NCI-H446 treated with DMSO at 0.1 percent for 48 hours (cell line): Measurements from ENCODE around the gene CIZ1.

ENCODE experiments used
- DNase-seq: peaks from one replicate; lab custom pipeline; 2025; lab: John Stamatoyannopoulos, UW

Gene CIZ1

DNA sequence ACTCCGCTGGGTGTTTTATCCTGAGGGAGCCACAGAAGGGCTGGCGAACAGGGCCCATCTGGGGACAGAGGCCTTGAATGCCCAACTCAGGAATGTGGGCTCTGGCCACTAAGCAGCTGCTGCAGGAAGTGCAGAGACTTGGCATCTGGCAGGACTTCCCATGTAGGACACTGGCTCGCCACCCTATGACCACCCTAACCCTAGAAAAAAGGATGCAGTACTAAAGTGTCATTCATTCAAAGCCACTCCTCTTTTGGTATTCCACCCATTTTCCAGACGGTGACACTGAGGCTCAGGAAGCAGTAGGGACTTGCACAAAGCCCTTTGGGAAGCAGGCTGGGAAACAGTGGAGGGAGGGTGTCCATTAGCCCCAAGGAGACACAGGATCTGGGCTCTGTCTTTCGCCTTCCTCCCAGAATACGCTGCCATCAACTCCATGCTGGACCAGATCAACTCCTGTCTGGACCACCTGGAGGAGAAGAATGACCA is 28.3 kb downstream of the CIZ1 start:
- DNase-seq: no peak

DNA sequence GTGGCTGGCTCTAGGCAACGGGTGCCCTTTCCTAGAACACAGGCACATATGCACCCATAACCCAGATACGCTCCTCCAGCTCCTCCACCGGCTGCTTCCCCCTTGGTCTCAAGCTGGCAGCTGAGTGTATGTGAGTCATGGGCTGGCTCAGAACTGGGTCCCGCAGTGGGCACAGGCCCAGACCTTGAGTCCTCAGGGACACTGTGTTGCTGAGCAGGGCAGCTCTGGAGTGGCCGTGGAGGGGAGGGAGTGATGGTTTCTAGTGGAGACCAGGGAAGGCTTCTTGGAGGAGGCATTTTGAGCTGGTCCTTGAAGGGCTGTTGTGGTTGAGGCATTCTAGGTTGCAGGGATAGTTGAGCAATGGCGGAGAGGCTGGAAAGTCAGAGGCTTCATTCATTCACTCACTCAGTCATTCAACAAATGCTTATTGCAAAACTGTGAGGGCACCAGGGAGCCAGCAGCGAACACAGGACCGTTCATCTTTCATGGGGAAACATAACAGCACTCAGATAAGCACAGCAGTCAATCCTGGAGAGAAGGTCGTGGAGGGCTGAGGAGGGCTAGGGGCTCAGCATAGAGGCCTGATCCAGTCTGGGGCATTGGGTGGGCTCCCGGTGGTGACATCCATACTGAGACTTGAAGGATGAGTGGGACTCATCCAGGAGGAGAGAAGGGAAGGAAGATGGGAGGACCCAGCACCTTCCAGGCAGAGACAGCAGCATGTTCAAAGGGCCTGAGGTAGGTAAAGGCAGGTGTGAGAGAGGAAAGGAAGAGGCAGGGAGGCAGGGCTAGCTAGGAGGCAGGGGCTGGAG is 29.0 kb downstream of the CIZ1 start:
- no peak for DNase-seq

DNA sequence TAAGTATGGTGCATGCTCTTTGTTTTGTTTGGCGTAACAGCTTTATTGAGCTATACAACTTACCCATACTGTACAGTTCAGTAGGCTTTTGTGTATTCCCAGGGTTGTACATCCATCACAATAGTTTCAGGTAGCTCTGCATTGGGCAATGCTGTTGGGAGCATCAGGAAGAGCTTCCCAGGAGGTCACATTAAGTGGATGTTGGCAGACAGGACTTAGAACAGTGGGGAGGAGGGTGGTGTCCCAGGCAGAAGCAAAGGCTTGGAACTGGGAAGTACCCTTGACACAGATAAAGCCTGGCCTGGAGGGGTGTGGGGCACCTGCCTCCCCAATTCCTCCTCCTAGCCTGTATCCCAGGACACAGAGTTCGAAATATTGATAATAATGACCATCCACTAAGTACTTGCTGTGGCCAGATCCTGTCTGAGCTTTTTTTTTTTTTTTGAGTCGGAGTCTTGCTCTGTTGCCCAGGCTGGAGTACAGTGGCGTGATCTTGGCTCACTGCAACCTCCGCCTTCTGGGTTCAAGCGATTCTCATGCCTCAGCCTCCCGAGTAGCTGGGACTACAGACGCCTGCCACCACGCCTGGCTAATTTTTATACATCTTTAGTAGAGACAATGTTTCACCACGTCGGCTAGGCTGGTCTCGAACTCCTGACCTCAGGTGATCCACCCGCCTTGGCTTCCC is 30.0 kb downstream of the CIZ1 start:
- DNase-seq: no peak

DNA sequence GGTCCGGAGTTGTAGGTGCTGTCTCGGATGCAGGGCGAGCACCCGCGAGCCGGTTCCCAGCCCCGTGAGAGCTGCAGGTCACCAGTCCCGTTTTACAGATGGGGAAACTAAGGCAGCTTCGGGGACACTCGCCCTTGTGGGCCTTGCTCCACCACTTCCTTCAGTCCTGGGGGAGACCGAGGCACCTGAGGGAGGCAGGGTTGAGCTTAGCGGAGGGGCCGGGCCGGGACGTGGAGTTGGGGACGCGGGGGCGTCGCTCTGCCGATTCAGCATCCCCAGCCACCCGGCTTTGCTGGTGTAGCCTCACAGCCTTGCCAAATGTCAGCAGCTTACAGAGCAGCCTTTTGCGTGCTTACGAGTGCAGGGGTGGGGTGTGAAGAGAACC is 30.8 kb downstream of the CIZ1 start:
- no peak for DNase-seq

DNA sequence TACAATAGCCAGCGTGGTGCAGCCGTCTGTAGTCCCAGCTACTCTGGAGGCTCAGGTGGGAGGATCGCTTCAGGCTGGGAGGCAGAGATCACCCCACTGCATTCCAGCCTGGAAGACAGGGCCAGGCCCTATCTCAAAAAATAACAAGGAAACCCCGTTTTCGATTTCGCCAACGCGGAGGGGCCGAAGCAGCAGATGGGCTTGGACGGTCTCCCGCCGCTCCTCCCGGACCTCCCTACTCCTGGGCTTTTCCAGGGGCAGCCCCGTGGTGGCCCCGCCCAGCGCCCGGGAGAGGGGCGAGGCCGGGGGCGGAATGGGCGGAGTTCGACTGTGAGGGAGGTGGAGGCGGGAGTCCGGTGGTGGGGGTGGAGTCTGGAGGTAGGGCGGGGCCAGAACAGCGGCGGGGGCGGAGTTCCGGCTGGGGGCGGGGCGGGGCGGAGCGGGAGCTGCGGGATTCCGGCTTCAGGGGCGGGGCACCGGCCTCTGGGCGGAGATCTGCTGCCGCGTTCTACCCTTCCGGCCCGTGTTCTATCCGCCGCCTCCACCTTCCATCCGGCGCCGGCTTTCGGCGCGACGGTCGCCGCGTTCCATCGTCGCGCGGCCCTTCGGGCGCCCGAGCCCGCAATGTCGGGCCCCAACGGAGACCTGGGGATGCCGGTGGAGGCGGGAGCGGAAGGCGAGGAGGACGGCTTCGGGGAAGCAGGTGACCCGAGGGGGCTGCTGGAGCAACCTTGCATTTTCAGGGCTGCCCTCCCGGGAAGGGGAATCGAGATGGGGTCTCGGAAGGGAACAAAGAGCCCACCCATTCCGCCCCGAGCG is 31.4 kb downstream of the CIZ1 start, which contains the start of gene BBLN:
TSS of gene BBLN (plus strand) at position 482 of the 819 bp plus-strand sequence. CDS start at position 625, 143 bp downstream.
- DNase-seq: peak; percentile 64

DNA sequence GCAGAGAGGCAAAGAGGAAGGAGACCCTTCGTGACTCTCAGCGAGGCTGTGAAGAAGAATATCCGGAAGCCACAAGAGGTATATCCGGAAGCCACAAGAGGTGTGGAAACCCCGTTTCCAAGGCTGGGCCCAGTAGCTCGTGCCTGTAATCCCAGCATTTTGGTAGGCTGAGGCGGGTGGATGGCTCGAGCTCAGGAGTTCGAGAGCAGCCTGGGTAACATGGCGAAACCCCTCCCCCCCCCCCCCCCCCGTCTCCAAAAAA is 31.9 kb downstream of the CIZ1 start:
- no peak for DNase-seq

DNA sequence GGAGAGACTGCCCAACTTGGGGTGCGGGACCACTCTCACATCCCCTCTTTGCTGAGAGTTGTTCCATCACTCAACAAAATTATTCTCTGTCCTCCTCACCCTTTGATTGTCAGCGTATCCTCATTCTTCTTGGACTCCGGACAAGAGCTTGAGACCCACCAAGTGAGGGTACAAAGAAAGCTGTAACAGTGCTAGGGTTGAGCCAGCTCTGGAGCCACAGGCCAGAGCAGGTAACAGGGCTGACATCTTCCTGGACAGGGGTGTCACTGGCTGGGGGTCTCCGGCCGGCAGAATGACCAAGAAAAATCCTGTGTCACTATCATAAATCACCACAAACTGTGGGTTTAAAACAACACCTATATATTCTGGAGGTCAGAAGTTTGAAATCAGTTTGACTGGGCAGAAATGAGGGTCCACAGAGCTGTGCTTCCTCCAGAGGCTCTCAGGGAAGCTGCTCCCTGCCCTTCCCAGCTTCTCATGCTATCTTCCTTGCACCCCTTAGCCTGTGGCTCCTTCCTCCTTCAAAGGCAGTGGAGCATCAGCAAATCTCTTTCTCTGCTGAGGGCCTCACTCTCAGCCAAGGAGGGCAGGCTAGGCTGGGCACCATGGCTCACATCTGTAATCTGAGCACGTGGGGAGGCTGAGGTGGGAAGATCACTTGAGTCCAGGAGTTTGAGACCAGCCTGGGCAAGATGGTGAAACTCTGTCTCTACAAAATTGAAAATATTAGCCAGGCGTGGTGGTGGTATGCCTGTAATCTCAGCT is 35.5 kb downstream of the CIZ1 start:
- DNase-seq: no peak

DNA sequence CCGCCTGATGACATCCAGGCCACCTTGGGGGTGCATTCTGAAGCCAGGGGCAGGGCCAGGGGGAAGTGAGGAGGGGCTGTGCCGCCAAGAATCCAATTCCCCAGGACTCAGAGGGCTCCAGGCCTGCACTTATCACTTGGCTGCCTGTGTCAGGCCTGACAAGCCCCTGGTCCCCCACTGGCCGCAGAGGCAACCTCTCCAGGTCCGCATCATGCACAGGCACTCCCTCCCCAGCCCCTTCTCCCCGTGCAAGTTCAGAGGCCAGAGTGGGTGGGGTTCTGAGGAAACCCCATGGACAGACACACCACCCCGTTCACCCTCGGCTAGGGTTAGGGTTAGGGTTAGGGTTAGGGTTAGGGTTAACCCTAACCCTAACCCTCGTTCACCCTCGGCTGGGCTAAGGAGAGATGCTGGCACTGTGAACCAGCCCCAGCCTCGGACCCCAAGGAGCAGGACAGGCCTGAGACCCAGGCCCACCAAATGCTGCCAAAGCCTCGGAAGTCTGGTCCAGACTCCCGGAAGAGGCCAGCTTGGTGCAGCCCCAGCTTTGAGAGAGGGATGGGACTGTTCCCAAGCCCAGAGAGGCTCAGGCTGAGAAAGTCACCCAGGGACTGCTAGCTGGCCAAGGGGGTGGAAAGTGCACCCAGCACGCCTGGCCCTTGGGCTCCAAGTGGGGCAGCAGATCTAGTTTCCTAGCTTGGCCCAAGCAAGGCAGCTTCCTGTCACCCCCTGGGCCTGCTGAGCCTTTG is 37.3 kb downstream of the CIZ1 start:
- no peak for DNase-seq

DNA sequence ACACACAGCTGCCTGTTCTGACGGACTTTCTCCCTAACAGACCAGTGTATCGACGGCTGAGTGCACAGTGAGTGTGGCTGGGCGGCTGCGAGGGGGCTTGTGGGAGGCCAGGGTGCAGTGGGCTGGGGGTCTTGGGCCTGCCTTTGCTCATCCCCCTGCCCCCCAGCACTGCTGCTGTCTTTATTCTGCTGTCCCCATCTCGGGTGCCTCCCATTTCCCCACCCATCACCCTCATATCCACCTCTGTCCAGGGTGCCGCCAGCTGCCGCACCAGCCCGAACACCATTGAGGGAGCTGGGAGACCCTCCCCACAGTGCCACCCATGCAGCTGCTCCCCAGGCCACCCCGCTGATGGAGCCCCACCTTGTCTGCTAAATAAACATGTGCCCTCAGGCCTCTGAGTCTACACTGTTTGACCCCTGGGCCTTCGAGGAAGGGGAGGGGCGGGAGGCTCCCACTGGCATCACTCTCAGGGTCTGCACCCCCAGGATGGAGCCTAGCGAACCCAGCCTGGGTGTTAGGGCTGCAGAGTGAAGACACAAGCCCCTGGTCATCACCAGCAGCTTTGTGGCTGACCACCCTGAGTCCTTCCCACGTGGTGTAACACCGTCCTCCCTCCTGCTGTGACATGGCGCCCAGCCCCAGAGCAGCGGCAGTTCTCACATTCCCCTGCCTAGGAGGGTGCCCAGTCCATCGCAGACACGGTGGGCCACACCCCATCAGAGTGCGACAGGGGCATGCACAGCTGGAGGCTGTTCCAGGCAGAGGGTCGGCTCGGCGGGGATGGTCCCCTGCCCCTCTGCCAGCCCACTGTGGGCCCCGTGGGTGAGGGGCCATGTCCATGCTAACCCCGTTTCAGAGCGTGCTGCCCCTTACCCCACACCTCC is 38.1 kb downstream of the CIZ1 start:
- no peak for DNase-seq

DNA sequence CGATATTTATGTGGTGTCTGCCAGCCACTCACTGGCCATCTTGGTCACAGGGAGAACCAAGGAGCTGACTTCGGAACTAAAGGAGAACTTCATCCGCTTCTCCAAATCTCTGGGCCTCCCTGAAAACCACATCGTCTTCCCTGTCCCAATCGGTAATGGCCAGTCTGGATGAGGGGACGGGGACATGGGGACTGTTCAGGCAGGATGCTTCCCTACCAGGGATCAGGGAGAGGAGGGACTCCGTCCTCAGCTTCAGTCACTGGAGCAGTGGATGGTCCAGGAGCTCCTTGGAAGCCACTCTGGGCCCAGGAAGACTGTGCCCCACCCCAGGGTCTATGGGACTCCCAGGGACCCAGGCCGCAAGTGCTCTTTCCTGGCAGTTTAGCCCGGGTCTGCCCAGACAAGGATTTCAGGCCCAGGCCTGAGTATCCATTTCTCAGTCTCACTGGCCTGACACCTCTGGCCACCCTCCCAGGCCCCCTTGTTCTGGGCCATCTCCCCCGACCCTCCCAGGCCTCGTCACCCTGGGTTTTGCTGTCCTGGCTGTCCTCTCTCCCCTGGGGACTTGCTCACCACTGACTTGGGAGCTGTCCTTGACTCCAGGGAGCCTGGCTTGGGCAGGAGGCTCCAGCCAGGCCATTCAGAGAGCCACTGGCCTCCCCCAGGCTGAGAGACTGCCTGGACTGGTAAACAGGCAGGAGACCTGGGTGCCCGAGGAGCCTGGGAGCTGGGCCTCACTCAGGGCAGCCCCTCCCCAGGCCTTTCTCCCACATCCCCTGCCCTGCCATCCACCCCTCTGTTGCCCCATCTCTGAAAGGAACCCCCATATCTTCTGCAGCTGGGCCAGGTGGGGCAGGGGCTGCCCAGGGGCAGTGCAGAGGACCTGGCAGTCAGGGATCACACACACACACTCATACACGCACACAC is 39.0 kb downstream of the CIZ1 start:
- DNase-seq: no peak

DNA sequence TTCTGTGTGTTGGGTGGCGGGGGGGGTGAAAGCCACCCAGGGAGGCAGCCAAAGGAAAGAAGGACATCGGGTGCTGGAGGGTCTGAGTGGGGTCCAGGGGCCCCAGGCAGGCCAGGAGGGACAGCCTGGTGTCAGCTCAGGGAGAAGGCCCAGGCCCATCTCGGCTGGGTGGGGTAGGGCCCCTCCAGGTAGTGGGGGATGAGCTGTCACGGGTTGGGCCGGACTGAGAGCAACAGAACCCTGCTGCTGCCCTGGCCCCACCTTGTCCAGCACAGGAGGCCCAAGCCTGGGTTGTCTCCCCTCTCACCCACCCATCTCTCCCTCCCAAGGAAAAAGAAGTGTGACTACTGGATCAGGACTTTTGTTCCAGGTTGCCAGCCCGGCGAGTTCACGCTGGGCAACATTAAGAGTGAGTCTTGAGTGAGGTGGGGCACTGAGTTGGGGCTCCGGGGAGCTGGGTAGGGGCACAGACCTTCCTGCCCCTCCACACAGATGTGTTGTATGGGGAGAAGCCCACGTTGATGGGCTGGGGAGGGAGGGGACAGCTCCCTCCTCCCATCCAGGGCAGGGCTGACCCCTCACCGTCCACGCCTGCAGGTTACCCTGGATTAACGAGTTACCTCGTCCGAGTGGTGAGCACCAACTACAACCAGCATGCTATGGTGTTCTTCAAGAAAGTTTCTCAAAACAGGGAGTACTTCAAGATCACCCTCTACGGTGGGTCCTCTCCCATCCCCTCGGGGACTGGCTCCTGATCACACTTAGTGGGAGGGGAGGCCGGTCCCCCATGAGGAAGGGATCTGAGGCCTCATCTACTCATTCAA is 39.9 kb downstream of the CIZ1 start:
- no peak for DNase-seq

DNA sequence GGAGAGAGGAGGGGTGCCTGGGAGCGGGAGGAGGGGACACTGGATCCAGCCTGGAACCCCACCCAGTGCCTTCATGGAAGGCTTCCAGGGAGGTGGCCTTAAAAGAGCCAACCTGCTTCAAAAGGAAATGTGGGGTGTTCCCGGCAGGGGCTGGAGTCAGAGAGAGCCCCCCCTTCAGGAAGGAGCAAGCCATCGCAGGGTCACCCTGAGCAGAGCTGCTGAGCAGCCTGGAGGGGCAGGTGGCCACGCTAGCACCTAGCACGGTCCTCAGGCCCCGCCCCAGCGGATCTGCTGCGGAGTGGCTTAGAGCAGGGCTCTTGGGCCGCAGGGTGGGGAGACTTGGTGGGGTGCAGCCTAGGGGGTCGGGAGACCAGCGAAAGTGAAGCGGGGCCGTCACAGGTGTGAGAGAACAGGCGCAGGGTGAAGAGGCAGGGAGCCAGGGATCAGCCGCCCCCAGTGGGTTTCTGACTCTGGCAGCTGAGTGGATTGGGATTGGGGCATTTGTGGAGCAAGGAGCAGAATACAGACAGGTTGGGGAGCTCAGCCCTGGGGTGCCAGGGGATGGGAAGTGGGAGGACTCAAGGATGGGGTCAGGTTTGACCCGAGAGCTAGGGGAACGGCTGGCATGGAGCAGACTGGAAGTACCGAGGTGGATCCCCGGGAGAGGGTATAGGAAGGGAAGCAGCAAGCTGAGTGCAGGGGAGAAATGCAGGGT is 40.6 kb downstream of the CIZ1 start:
- DNase-seq: no peak

DNA sequence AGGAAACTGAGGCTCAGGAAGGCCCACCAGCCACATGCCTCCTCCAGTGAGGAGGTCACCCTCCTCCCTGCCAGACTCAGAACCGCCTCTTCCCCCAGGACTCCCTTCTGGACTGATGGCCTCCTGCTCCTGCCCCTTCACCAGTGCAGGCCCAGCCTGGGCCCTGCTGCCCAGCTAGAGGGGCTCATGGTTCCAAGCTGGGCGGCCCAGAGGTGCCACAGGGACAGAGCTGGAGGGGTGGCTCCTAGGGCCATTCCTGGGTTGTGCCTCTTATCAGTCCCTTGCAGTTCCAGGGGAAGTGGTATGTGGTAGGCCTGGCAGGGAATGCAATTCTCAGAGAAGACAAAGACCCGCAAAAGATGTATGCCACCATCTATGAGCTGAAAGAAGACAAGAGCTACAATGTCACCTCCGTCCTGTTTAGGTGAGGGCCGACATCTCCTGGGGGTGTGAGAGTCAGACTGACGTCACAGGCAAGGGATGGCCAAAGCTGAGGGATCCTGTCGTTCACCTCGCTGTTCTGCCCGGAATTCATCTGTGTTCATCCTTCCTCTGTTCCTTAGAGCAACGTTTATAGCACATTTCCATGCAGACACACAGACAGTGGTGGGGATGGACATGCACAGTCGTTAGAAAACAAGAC is 41.3 kb downstream of the CIZ1 start:
- DNase-seq: no peak

DNA sequence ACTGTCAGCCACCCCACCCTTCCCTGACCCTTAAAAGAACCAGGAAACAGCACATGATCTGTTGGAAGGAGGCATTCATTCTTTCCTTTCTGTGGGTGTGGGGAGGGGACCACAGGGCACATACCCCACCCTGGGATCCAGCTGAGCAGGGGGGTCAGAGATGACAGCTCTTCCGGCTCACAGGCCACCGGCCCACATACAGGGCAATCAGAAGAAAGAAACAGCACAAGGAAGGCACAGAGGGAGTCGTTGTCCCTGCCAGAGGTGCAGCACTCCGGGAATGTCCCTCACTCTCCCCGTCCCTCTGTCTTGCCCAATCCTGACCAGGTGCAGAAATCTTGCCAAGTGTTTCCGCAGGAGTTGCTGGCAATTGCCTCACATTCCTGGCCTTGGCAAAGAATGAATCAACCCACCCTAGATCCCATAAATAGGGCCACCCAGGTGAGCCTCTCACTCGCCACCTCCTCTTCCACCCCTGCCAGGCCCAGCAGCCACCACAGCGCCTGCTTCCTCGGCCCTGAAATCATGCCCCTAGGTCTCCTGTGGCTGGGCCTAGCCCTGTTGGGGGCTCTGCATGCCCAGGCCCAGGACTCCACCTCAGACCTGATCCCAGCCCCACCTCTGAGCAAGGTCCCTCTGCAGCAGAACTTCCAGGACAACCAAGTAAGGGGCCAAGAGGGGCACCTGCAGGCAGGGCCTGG is 42.2 kb downstream of the CIZ1 start, which contains the start of gene LCN2:
TSS of gene LCN2 (plus strand) at position 453 of the 701 bp plus-strand sequence. CDS start at position 526, 73 bp downstream.
- no peak for DNase-seq

DNA sequence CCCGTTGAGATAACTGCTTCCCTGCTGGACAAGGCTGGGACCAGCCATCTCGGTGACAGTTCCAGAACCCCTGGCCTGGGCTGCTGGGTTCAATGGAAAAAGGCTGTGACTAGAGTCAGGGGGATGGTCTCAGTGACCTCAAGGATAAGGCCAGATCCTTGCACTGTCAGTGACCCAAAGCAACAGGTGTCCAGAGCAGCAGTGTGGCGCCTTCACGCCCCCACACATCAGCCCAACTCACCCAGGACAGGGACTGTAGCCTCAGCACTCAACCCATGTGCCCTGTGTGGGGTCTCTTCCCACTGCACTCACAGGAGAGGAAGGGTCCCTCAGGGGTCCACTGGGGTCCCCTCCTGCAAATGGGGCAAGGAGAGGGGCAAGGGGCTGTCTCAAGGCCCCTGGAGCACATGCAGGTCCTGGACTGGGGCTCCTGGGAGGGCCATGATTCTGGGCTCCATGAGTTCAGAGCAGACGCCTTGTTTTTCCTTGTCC is 42.8 kb downstream of the CIZ1 start:
- no peak for DNase-seq

DNA sequence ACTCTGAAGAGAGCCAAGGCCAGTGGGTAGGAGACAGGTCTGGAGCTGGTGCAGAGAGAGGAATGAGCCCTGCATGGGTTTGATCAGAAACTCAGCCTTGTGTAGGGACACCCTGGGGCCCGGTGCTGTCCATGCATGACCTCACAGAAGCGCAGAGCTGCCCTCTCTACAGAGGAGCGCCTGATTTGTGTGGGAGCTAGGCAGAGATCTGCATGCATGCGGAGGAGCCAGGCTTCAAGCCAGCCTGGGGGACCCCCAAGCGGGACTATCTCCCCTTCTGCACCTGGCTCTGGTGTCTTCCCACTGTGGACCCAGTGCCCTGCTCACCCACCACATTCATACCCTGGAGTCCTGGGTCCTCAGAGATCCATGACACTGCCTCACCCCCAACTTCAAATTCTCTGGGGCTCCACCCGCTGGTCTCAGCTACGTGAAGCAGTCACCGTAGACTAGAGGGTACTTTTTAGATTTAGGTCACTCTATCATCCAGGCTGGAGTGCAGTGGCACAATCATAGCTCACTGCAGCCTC is 44.7 kb downstream of the CIZ1 start:
- DNase-seq: no peak
